Neural crest cell (in vitro differentiated cells): Measurements from ENCODE around the gene F2RL2. TPM values are rescaled to one million over a fixed set of nuclear protein-coding genes. Genes with fewer than 3 reads are reported as not detected.
A peak's percentile ranks its signal among the peaks of the same experiment; 100 is the strongest.

ENCODE experiments used
- DNase-seq: peaks from one replicate; pipeline ENCODE4 v3.0.0; 2021; ENCODE audit warnings: low read depth, mixed read lengths, low spot score
- H3K27ac Mint-ChIP-seq: one replicate; pipeline ENCODE4 v1.8.0; 2021; ENCODE audit warnings: mild to moderate bottlenecking, mixed read lengths; ENCODE audit not compliant: unreplicated experiment
- H3K27me3 Mint-ChIP-seq: 2 replicates; pipeline ENCODE4 v1.8.0; 2021; ENCODE audit warnings: low read depth, mild to moderate bottlenecking, mixed read lengths
- H3K36me3 Mint-ChIP-seq: 2 replicates; pipeline ENCODE4 v1.8.0; 2021; ENCODE audit warnings: low read depth, mild to moderate bottlenecking, mixed read lengths
- H3K4me1 Mint-ChIP-seq: 2 replicates; pipeline ENCODE4 v1.8.0; 2021; ENCODE audit warnings: mixed read lengths
- H3K4me3 Mint-ChIP-seq: one replicate; pipeline ENCODE4 v1.8.0; 2021; ENCODE audit warnings: mild to moderate bottlenecking, mixed read lengths
- H3K9me3 Mint-ChIP-seq: 2 replicates; pipeline ENCODE4 v1.8.0; 2021; ENCODE audit warnings: mixed read lengths
- CTCF ChIP-seq: fragments of 200-600 bp; sonication (generic); conservative IDR thresholded peaks from 2 replicates; pipeline ENCODE4 v1.5.0; 2021; ENCODE audit warnings: antibody characterized with exemption, mild to moderate bottlenecking
- total RNA-seq: library from RNA; stranded (reverse); gene quantifications from 2 replicates; pipeline ENCODE4 v1.2.1, GENCODE V29; 2021

F2RL2 gene
- total RNA-seq, 1 donor from 2014 or later, result not detected

GRCh38 chr5:76591366-76591765 lies 31.8 kb downstream of the F2RL2 start:
- no peak for DNase-seq
- no peaks in the 10 kb centered on the region for H3K36me3 Mint-ChIP-seq
- H3K9me3 Mint-ChIP-seq, result no peaks in the 10 kb centered on the region
- no peak overlapping the region for H3K27ac Mint-ChIP-seq
- TF ChIP-seq CTCF, result no peak
- no peak overlapping the region for H3K4me3 Mint-ChIP-seq
- no peaks in the 10 kb centered on the region for H3K27me3 Mint-ChIP-seq
- H3K4me1 Mint-ChIP-seq, result no peaks in the 10 kb centered on the region

DNA sequence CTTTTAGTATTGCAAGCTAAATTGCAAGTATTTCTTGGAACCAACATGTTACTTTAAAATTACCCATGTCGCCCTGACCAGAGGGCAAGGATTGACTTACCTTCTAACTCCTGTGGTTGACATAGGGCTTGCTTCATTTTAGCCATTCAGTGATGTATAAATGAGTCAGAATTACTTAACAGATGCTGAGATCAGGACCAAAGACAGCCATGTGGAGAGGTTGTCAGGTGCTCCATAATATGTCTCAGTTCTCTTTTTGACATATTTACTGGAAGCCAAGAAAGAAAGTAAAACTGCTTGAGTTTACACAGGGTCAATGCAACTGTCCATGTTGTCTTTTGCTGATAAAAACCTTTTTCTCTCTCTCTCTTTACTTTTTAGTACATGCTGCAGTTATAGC lies 33.2 kb downstream of the F2RL2 start:
- H3K4me3 Mint-ChIP-seq, result no peak overlapping the region
- no peaks in the 10 kb centered on the region for H3K9me3 Mint-ChIP-seq
- H3K27ac Mint-ChIP-seq, result no peak overlapping the region
- DNase-seq, result no peak
- no peaks in the 10 kb centered on the region for H3K27me3 Mint-ChIP-seq
- no peak for TF ChIP-seq CTCF
- no peaks in the 10 kb centered on the region for H3K4me1 Mint-ChIP-seq
- H3K36me3 Mint-ChIP-seq, result no peaks in the 10 kb centered on the region

GRCh38 chr5:76586531-76586930 lies 36.7 kb downstream of the F2RL2 start:
- DNase-seq, result no peak
- Mint-ChIP-seq H3K36me3 (no peaks in the 10 kb centered on the region), H3K9me3 (no peaks in the 10 kb centered on the region), H3K27ac (no peak overlapping the region), H3K4me1 (no peaks in the 10 kb centered on the region), H3K4me3 (no peak overlapping the region), H3K27me3 (no peaks in the 10 kb centered on the region)
- TF ChIP-seq CTCF, result no peak

DNA sequence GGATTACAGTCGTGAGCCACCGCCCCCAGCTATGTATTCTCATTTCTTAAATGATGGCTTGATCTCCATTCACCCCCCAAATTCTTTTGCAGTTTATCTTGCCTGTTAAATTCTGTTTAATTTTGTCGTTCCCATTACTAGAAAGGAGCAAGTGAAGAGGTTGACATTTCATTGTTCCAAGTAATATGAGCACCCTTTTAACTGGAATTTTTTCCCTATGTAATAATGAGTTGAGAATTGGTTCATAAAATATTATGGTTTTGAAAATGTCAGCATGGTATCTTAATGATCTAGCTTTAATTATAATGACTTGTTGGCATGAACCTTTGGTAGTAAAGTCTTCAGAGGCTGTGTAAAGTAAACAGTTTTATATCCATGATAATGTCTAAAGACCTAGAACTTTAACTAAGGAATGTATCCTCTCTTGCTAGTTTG lies 37.4 kb downstream of the F2RL2 start:
- Mint-ChIP-seq H3K27ac (no peak overlapping the region), H3K36me3 (no peaks in the 10 kb centered on the region), H3K4me1 (no peaks in the 10 kb centered on the region), H3K4me3 (no peak overlapping the region), H3K27me3 (no peaks in the 10 kb centered on the region), H3K9me3 (no peaks in the 10 kb centered on the region)
- no peak for DNase-seq
- TF ChIP-seq CTCF, result no peak

GRCh38 chr5:76583163-76584047 lies 39.8 kb downstream of the F2RL2 start:
- no peak for DNase-seq
- no peaks in the 10 kb centered on the region for H3K4me1 Mint-ChIP-seq
- no peaks in the 10 kb centered on the region for H3K27me3 Mint-ChIP-seq
- H3K36me3 Mint-ChIP-seq, result no peaks in the 10 kb centered on the region
- no peaks in the 10 kb centered on the region for H3K9me3 Mint-ChIP-seq
- no peak overlapping the region for H3K27ac Mint-ChIP-seq
- H3K4me3 Mint-ChIP-seq, result no peak overlapping the region
- peak; percentile 70 for TF ChIP-seq CTCF
